ENCODE data around the gene IQCE.

The IQCE gene

DNA sequence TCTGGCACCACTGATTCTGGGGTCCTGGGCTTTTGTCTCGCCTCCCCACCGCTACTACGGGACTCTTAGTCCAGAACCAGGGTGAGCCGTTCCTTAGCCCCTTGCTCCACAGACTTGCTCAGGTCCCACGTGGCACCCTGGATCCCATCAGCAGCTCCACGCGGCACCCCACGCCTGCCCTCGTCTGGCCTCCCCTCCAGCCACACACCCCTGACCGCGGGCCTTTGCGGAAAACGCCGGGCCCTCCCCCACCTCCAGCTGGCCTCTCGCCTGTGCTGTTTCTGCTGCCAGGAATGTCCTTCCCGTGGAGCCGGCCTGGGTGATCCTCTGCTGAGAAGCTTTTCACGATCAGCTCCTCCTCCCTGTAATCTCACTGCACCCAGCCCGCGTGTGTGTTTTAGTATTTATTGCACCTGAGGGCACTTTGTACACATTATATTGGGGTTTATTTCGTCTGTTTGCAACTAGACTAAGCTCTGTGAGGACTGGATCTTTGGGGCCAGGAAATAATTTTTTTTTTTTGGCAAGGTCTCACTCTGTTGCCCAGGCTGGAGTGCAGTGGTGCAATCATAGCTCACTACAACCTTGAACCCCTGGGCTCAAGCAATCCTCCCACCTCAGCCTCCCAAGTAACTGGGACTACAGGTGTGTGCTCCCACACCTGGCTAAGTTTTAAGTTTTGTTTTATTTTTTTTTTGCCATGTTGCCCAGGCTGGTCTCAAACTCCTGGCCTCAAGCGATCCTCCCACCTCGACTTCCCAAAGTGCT, 62.5 kb downstream of the IQCE start:
- DNase-seq, result no peak

- DNase-seq, result no peak
Measured at GRCh38 chr7:2621948-2622640, 63.3 kb downstream of the IQCE start.

DNA sequence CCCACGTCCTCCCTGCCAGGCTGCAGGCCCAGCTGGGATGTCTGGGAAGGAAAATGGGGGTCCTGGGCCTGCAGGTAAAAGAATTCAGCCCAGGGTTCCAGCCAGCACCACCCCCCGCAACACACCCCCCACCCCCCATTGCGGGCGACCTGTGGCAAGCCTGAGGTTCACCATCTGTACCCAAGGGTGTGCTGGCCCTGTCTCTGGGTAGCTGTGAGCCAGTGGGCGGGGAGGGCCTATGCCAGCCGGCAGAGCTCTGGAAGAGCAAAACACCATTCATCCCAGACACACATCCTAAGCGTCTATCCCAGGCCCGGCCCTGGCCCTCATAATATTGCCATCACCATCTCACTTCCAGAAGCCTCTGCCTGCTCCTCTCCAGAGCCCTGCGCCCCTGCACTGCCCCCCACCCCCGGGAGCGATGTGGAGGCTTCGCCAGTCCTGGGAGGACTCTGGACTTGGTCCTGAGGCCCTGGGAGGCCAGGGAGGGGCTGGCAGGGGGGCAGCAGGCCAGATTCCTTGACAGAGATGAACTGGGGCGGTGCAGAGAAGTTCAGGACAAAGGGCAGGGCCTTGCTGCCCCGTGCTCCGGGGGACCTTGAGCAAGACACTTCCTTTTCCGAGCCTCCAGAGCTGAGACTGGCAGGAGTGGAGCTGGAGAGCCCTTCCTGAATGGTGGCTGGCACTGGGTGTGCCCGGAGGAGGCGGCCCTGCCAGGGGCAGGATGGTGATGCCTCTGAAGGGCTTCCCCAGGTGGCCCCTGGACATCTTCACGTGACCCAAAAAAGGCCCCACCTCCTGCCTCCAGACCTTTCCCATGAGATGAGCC, 64.3 kb downstream of the IQCE start:
- no peak for DNase-seq

DNA sequence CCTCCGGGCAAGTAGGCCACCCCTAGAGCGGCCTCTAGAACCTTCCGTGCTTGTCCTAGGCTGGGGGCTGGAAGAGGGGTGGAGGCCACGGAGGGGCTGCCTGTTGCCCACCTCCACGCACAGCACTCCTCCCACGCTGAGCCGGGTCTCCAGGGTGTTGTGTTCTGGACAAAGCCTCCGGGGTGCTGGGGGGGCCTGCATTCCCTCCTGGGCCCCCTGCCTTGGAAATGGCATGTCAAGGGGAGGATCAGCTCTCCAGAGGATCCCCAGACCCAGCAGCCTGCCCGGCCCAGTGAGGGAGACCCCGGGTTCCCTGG, 64.9 kb downstream of the IQCE start:
- DNase-seq, result no peak

GRCh38 chr7:2624293-2624886, 65.6 kb downstream of the IQCE start:
- no peak for DNase-seq

DNA sequence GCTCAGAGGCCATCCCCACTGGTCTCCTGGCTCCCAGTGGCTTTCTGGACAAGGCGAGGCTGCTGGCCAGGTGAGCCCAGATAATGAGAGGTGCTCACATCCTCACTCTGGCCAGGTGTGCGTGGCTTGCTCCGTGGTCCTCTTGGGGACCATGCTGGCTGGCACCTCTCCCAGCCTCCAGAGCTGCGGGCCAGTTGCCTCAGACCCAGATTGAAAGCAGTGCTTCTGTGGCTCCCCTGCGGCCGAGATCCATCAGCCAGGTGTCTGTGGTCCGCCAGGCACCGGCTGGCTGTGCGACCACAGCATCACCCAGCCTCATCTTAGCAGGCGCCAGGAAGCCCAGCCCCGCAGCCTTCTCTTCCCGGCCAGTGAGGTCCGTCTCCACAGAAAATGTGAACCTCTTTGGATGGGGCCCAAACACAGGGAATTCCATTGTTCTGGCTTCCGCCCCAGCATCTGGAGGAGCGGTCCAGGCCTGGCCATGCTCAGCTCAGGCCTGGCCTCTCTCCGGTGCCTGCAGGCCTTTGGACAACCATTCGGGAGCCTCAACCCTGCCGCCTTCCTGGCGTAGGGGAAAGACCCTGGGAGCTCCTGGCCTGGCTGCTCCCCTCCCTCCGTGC, 67.8 kb downstream of the IQCE start:
- no peak for DNase-seq

GRCh38 chr7:2627258-2628129, 68.7 kb downstream of the IQCE start:
- DNase-seq, result no peak

DNA sequence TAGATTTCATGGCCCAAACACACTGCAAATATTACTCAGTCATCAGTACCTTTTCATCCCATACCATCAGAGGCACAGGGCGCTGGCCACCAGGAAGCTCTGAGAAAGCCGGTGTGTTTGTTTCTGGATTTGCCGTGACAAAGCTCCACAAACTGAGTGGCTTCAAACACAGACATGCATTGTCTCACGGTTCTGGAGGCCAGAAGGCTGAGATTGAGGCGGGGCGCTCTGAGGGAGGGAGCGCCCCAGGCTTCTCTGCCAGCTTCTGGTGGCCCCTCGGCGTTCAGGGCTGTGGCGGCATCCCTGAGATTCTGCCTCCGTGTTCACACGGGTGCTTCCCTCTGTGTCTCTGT, 69.3 kb downstream of the IQCE start:
- DNase-seq, result no peak

DNA sequence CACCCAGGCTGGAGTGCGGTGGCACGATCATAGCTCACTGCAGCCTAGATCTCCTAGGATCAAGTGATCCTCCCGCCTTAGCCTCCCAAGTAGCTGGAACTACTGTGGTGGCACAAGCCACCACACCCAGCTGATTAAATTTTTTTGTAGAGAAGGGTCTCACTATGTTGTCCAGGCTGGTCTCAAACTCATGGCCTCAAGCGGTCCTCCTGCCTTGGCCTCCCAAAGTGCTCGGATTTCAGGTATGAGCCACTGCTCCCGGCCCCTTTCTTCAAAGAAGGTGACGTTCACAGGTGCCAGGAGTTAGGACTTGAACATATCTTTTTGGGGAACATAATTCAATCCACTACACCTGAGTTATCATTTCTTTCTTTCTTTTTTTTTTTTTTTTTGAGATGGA, 70.1 kb downstream of the IQCE start:
- no peak for DNase-seq

DNA sequence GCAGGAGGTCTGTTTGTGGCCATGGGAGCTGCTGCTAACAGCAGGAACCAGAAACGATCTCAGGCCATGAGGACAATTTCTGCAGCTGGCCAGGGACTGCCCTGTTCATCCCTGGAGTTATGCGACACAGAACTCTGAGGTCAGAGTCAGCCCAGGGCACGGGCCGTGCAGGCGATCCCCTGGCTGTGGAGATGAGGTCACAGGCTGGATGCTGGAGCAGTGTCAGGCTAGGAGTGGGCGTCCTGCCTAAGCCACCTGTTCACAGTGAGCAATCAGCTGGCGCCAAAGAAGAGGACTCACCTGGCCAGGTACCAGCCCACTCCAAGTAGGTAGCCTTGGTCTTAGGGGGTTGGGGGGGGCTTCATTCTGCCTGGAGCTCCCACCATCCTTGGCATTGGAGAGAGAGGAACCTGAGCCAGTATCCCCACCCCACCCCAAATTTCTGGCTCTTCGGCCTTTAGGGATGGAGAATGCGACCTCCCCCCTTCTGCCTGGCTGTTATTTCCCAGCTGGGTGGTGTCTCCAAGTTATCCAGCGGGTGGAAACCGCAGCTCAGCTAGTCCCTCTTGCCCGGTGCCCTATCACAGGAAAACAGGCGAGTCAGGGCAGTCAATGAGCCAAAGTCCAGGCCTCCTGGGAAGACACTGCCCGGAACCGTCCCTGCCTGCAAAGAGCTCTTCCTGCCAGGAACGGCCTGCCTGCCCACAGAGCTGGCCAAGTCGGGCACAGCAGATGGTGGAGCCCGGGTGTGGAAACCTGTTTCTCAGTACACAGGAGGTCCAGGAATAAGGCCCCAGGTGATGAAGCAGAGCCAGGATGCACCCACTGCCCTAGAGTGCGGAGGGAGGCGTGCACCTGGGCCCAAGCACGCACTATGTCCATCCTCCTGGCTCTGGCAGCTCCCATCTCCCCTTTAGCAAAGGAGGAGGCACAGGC, 71.2 kb downstream of the IQCE start:
- no peak for DNase-seq

DNA sequence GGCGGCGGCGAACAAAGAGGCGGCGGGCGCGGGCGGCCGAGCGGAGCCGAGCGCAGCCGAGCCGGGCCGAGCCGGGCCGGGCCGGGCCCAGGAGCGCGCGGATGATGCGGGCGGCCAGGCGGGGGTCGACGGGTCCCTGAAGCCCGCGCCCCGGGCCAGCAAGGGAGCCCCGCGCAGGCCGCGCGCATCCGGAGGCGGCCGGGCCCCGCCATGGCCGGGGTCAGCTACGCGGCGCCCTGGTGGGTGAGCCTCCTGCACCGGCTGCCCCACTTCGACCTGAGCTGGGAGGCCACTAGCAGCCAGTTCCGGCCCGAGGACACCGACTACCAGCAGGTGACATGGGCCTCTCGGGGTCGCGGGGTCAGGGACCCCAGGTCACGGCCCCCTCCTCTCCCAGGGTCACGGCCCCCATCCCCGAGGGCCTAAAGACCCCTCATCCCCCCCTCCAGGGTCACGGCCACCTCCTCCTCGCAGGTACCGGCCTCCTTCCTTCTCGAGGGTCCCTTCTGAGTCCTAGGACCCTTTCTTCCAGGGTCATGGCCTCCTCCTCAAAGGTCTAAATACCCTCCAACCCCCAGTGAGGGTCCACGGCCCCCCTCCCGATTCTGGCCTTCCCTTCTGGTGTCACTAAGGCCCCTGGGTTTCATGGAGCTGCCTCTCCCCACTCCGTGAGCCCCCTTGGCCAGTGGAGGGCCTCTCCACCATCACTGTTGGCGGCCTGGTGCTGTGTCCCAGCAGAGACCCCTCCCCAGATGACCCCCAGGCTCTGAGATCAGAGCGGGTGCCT, 73.4 kb downstream of the IQCE start, which contains the start of gene TTYH3:
TSS of gene TTYH3 (plus strand) at position 41 of the 787 bp plus-strand sequence. CDS start at position 211, 170 bp downstream.
- no peak for DNase-seq

- peak; percentile 28 for DNase-seq
Measured at GRCh38 chr7:2632733-2633537, 74.2 kb downstream of the IQCE start.

DNA sequence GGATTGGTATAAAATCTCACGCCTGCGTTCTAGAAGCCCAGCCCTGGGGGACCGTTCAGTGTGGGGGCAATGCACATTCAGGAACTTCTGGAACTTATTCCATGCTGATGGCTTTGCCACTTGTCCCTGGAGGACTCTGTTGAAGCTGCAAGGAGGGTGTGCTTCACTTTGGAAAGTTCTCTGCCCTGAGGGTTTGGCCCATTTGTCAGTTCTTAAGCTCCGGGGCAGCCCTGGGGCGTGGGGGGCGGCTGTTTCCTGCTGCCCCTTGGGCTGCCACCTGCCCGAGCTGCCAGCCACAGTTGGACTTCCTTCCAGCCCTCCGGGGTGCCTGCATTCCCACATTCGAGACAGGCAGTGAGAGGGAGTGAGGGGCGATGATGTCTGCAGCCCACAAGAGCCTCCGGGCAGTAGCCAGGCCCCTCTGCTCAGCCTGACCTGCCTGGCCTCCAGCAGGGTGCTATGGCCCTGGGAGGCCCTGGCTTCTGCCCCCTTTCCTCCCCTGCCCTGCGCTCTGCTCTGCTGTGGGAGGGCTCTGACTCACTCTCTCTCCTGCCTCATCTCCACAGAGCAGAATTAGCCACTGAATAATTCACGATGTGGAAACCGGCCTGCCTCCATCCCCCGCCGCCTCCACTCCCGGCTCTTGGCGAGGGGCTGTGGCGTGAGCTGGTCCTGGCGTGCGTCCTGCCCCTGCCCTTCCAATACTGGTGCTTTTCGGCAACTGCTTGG, 74.9 kb downstream of the IQCE start:
- no peak for DNase-seq

- no peak for DNase-seq
Measured at GRCh38 chr7:2634267-2635145, 75.7 kb downstream of the IQCE start.

- DNase-seq, result no peak
Measured at GRCh38 chr7:2635148-2635668, 76.4 kb downstream of the IQCE start.

GRCh38 chr7:2635810-2636701, 77.3 kb downstream of the IQCE start:
- DNase-seq, result no peak
